NCI-H446 treated with DMSO at 0.1 percent for 48 hours (cell line): ENCODE data around the gene KIFC1.
A peak's percentile ranks its signal among the peaks of the same experiment; 100 is the strongest.
"Not testable (repeated sequence)": the region's sequence is repeated elsewhere in the genome, so short reads cannot be mapped to it uniquely, and the experiment has no call there.

Source experiments
- DNase-seq: peaks from one replicate; lab custom pipeline; 2025; lab: John Stamatoyannopoulos, UW

KIFC1 gene

DNA sequence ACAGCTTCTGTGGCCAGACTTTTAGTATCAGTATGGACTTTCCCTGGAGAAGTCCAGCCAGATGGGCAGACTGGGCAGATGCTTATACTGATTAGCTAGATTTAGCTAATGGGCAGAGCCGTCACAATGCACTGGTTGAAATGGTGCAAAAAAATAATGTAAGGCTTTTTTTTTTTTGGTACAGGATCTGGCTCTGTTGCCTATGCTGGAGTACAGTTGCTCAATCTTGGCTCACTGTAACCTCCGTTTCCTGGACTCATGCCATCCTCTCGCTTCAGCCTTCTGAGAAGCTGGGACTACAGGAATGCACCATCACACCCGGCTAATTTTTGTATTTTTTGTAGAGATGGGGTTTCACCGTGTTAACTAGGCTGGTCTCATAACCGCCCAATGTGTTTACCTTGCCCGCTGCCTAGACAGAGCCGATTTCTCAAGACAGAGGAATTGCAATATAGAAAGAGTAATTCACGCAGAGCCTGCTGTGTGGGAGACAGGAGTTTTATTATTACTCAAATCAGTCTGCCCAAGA, 16.4 kb upstream of the KIFC1 start:
- peak; percentile 16 for DNase-seq

GRCh38 chr6:33377171-33377570, 14.5 kb upstream of the KIFC1 start:
- DNase-seq, result no peak

DNA sequence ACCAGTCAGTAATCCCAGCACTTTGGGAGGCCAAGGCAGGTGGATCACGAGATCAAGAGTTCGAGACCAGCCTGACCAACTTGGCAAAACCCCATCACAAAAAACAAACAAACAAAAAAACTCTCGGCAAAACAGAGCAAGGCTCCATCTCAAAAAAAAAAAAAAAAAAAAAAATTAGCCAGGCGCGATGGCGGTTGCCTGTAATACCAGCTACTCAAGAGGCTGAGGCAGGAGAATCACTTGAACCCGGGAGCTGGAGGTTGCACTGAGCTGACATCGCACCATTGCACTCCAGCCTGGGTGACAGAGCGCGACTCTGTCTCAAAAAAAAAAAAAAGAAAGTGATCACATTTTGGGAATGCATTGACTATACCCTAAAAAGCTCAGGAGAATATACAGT, 12.4 kb upstream of the KIFC1 start:
- not testable (repeated sequence) for DNase-seq

GRCh38 chr6:33380272-33380981, 11.2 kb upstream of the KIFC1 start:
- no peak for DNase-seq

DNA sequence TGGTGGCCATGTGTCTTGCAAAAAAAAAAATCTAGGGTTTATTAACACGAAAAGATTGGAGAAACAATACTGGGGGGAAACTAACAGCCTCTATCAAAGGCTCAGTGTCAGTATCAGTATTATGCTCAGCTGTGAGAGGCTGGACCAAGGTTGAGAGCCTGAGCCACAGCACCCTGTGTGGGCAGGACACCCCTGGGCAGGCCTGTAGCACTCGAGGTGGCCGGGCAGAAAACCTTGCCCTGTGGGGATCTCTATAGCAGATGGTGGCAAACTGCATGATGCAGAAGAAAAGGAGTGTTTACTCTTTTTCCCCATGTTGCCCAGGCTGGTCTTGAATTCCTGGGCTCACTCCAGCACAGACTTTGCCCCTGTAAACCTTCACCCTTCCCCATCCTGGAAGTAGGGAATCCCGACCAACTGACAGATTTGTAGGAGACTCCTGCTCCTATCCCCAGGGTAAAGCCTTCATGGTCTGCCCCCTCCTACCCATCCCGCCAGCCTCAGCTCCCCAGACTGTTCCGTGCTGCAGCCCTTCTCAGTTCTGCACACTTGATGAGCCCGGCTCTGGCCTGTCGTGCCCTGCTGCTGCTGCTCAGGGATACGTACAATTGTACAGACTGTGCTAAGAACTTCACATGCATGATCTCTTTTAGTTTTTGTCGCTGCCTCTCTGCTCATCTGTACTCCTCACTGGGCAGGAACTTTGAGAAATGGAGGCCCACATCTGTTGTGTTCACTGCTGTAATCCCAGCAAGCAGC, 8.0 kb upstream of the KIFC1 start:
- DNase-seq, result no peak

DNA sequence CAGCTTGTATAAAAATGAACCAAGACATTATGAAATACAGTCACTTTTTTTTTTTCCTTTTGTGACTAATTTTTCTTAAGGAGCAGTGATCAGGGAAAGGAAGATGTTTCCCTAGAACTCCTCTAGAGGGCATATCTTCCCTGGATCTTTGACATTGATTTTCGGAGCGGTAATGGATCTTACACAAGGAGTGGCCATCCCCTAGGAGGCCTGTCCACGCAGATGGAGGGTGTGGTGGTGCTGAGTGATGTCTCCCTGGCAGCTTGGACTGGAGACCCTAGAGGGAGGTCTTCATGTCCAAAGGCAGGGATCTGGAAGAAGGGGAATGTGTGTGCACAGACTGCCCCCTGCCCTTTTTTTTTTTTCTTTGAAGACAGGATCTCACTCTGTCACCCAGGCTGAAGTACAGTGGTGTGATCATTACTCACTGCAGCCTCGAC, 7.0 kb upstream of the KIFC1 start:
- DNase-seq, result no peak

- no peak for DNase-seq
These were observed 1.4 kb upstream of the KIFC1 start for GRCh38 chr6:33390173-33390572.

- no peak for DNase-seq
These were observed 801 bp upstream of the KIFC1 start for GRCh38 chr6:33390767-33391277.

DNA sequence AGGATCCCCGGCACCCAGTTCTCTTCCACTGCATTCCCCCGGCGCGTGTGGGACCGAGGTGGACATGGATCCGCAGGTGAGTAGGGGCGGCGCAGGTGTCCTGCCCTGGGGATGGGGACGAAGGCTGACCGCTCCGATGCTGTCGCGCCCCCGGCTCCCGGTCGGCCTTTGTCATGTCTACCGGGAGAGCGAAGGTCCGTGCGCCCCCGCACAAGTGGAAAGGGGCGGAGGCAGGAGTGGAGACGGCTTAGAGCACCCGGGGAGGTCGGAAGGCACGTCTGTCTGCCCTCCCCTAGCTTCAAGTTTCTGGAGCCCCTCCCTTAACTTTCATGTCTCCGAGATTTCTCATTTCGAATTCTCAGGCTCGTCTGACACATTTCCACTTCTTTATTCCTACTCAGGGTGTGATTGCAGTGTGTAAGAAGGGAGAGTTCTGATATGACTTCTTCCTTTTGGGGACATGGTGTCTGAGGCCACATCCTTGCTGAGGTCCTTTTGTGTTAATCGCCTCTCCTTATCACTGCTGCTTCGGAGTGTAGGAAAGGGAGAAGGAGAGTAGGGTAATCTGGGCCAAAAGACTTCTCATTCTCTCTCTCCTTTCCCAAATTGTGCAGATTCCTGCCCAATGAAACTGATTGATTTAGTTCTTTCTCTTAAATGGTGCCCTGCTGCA, 435 bp downstream of the KIFC1 start:
- DNase-seq, result no peak

DNA sequence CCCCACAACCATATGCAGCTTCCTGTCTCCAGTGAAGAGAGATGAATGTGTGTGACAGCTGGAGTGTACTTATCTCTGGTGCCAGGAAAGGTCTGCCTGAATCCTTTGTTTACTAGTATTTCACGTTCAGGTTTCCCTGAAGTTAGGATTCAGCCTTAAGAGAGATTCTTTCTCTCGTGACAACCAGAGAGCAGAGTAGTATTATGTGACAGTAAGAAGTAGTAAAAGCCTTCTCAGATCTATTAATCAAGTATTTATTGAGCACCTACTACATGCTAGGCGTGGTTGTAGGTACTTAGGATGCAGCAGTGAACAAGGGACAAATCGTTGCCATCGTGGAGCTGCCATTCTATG, 949 bp downstream of the KIFC1 start:
- DNase-seq, result no peak

DNA sequence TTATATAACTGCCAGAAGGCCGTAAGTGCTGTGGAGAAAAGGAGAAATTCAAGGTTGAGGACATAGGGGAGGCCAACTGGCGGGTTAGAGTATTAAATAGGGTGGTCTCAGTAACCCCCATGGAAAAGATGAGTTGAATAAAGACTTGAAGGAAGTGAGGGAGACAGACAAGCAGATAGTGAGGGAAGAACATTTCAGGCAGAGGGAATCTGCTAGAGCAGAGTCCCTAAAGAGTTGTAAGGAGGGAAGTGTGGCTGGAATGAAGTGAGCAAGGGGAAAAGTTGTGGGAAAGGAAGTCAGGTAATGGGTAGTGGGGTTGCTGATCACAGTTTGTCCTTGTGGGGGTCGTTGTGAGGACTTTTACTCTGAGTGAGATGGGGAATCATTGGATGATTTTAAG, 1.4 kb downstream of the KIFC1 start:
- no peak for DNase-seq

- no peak for DNase-seq
These were observed 5.9 kb downstream of the KIFC1 start for GRCh38 chr6:33397541-33397940.

GRCh38 chr6:33398601-33399000, 7.0 kb downstream of the KIFC1 start:
- DNase-seq, result not testable (repeated sequence)

DNA sequence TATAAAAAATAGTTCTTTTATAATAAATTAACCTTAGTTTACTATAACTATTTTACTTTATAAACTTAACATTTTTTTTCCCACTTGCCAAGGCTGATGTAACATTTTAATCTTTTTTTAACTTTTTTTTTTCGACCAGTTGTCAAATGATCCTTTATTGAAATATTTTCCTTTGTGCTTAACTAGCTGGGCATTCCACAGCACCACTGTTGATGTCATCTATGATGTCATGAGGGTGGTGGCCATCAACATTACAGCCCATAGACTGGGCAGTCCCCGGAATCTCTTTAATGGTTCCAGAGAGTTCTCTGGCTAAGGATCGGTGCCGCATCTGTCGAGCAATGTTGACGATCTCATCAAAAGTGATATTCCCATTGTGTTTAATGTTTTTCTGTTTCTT, 8.3 kb downstream of the KIFC1 start:
- not testable (repeated sequence) for DNase-seq

DNA sequence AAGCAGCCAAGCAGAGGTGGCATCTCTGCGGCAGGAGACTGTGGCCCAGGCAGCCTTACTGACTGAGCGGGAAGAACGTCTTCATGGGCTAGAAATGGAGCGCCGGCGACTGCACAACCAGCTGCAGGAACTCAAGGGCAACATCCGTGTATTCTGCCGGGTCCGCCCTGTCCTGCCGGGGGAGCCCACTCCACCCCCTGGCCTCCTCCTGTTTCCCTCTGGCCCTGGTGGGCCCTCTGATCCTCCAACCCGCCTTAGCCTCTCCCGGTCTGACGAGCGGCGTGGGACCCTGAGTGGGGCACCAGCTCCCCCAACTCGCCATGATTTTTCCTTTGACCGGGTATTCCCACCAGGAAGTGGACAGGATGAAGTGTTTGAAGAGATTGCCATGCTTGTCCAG, 13.3 kb downstream of the KIFC1 start:
- no peak for DNase-seq

DNA sequence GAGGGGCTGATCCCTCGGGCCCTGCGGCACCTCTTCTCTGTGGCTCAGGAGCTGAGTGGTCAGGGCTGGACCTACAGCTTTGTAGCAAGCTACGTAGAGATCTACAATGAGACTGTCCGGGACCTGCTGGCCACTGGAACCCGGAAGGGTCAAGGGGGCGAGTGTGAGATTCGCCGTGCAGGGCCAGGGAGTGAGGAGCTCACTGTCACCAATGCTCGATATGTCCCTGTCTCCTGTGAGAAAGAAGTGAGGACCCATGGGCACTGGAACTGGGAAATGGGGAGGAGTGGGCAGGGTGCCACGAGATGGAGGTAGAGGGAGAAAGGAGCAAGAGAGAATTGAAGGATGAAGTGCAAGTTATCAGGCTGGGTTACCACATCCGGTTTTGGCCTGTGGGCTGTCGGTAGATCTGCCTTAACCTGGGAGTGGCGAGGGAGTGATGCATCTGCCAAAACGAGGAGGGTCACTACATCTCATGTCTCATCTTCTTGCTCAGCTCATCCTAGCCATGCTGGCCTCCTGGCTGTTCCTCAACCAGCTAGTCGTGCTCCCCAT, 13.8 kb downstream of the KIFC1 start:
- DNase-seq, result no peak

DNA sequence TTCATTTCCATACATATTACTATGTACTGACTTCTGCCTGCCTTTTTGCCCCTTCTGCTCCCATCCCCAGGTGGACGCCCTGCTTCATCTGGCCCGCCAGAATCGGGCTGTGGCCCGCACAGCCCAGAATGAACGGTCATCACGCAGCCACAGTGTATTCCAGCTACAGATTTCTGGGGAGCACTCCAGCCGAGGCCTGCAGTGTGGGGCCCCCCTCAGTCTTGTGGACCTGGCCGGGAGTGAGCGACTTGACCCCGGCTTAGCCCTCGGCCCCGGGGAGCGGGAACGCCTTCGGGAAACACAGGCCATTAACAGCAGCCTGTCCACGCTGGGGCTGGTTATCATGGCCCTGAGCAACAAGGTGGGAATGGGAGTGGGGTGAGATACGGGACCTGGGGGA, 14.5 kb downstream of the KIFC1 start:
- DNase-seq, result no peak

DNA sequence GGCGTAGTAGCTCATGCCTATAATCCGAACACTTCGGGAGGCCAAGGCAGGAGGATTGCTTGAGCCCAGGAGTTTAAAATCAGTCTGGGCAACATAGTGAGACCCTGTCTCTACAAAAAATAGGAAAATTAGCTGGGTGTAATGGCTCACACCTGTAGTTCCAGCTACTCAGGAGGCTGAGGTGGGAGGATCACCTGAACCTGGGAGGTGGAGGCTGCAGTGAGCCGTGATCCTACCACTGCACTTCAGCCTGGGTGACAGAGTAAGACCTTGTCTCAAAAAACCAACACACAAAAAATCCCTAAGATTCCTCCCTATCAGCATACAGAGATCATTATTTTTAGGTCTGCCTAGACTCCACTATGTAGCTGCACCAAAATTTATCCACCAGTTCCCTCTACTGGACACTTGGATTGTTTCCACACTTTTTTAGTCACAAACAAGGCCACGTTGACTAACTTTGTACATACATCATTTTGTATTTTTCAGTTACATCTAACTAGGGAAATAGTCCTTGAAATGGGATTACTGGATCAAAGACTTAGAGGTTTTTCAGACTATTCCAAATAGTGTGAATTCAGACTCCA, 15.6 kb downstream of the KIFC1 start:
- DNase-seq, result no peak

DNA sequence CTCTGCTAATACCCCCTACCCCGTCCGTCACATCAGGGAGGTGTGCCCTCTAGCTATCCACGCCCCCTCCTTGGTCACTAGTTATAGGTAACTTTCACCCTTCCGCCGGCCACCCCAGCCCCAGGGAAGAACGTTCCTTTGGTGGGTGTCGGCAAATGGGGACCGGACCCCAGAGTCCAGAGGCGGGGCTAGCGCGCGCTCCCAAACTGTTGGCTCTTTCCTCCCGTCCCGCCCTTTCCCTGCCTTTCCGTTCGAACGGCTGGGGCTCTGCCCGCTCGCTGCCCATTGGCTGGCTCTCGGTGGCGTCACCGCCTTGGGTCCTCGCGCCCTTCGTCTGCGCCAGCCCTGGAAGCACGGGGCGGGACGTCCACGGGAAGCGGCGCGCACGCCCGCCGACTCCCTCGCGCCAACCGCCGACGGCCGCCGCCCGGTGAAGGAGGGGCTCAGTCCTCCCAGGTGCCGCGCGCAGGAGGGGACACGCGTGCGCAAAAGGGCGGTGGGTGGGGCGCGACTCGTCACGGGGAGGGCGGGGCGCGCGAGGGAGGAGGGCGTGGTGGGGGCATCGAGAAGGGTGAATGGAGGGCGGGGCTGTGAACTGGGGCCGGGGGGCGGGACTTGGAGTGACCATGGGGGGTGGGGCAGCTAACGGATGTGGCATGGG, 18.6 kb downstream of the KIFC1 start:
- DNase-seq, result peak; percentile 96

GRCh38 chr6:33410711-33411631, 19.3 kb downstream of the KIFC1 start, which contains the start of gene PHF1:
Gene PHF1, plus strand, starts transcription at chr6:33411014. Its CDS starts 1,250 bp downstream, at chr6:33412264.
- no peak for DNase-seq
